Trophoblast cell (in vitro differentiated cells and primary cell): ENCODE data around the gene PRSS48.

ENCODE experiments used
- DNase-seq, 2 donors: peaks; one replicate each; pipeline ENCODE4 v3.0.0-alpha.2; 2016
- H2AFZ ChIP-seq: 2 replicates; pipeline ENCODE4 v1.6.1; 2013; ENCODE audit warnings: low read length, moderate library complexity, mild to moderate bottlenecking; ENCODE audit not compliant: insufficient read depth, poor library complexity
- H2AK5ac ChIP-seq: 2 replicates; pipeline ENCODE4 v1.6.1; 2013; ENCODE audit warnings: mild to moderate bottlenecking, low read length
- H2BK120ac ChIP-seq: 2 replicates; pipeline ENCODE4 v1.6.1; 2013; ENCODE audit warnings: low read length, mild to moderate bottlenecking, moderate library complexity; ENCODE audit not compliant: insufficient read depth, poor library complexity
- H2BK12ac ChIP-seq: 2 replicates; pipeline ENCODE4 v1.6.1; 2013; ENCODE audit warnings: mild to moderate bottlenecking, low read length, moderate library complexity
- H2BK5ac ChIP-seq: 2 replicates; pipeline ENCODE4 v1.6.1; 2013; ENCODE audit warnings: low read length, low read depth, moderate library complexity, mild to moderate bottlenecking; ENCODE audit not compliant: poor library complexity
- H3K14ac ChIP-seq: 2 replicates; pipeline ENCODE4 v1.6.1; 2013; ENCODE audit warnings: mild to moderate bottlenecking, low read length
- H3K18ac ChIP-seq: 2 replicates; pipeline ENCODE4 v1.6.1; 2013; ENCODE audit warnings: mild to moderate bottlenecking, low read length
- H3K23ac ChIP-seq: 2 replicates; pipeline ENCODE4 v1.6.1; 2013; ENCODE audit warnings: low read length
- H3K27ac ChIP-seq: 2 replicates; pipeline ENCODE4 v1.5.1; 2013; ENCODE audit warnings: low read depth, mild to moderate bottlenecking, inconsistent platforms, low read length, moderate library complexity
- H3K27me3 ChIP-seq: 2 replicates; pipeline ENCODE4 v1.6.1; 2013; ENCODE audit warnings: inconsistent platforms, mild to moderate bottlenecking, low read length, moderate library complexity; ENCODE audit not compliant: insufficient read depth
- H3K36me3 ChIP-seq, 2 experiments: 1 replicate in 1 of 2; 2 replicates in 1 of 2; pipeline ENCODE4 v1.6.1; 2013; ENCODE audit warnings: low read length in 2 of 2, mild to moderate bottlenecking in 2 of 2, moderate library complexity in 1 of 2; ENCODE audit not compliant: insufficient read depth in 2 of 2, control insufficient read depth in 1 of 2
- H3K4ac ChIP-seq: 2 replicates; pipeline ENCODE4 v1.6.1; 2013; ENCODE audit warnings: low read depth, mild to moderate bottlenecking, low read length, moderate library complexity
- H3K4me1 ChIP-seq, 2 experiments: 1 replicate in 1 of 2; 2 replicates in 1 of 2; pipeline ENCODE4 v1.6.1; 2013; ENCODE audit warnings: low read length in 2 of 2, mild to moderate bottlenecking in 2 of 2, moderate library complexity in 1 of 2; ENCODE audit not compliant: insufficient read depth in 2 of 2, control insufficient read depth in 1 of 2
- H3K4me2 ChIP-seq: 2 replicates; pipeline ENCODE4 v1.6.1; 2013; ENCODE audit warnings: inconsistent platforms, mild to moderate bottlenecking, low read length, moderate library complexity
- H3K4me3 ChIP-seq: 2 replicates; pipeline ENCODE4 v1.5.1; 2013; ENCODE audit warnings: mild to moderate bottlenecking, low read depth, low read length, inconsistent platforms
- H3K79me1 ChIP-seq: one replicate; pipeline ENCODE4 v1.6.1; 2013; ENCODE audit warnings: low read length
- H3K79me2 ChIP-seq: 2 replicates; pipeline ENCODE4 v1.6.1; 2013; ENCODE audit warnings: low read length, mild to moderate bottlenecking; ENCODE audit not compliant: control insufficient read depth, insufficient read depth, poor library complexity
- H3K9ac ChIP-seq: 2 replicates; pipeline ENCODE4 v1.6.1; 2013; ENCODE audit warnings: mild to moderate bottlenecking, low read length
- H3K9me3 ChIP-seq: 2 replicates; pipeline ENCODE4 v1.6.1; 2013; ENCODE audit warnings: low read depth, mild to moderate bottlenecking, control low read depth, inconsistent platforms, low read length; ENCODE audit not compliant: insufficient read depth
- H4K12ac ChIP-seq: 2 replicates; pipeline ENCODE4 v1.6.1; 2013; ENCODE audit warnings: low read depth, mild to moderate bottlenecking, low read length, moderate library complexity
- H4K8ac ChIP-seq: 2 replicates; pipeline ENCODE4 v1.6.1; 2013; ENCODE audit warnings: low read depth, mild to moderate bottlenecking, low read length, moderate library complexity
- H4K91ac ChIP-seq: one replicate; pipeline ENCODE4 v1.6.1; 2013; ENCODE audit warnings: low read depth, mild to moderate bottlenecking, low read length, moderate library complexity
- WGBS: extraction: QIAGEN DNeasy Blood & Tissue Kit; methylation state at CpG from one replicate; pipeline ENCODE4 v1.1.7; 2013; ENCODE audit warnings: missing lambda C conversion rate; ENCODE audit not compliant: insufficient read length, insufficient coverage; ENCODE audit errors: extremely low coverage; 5-methylcytosine and 5-hydroxymethylcytosine counted together

PRSS48 gene

DNA sequence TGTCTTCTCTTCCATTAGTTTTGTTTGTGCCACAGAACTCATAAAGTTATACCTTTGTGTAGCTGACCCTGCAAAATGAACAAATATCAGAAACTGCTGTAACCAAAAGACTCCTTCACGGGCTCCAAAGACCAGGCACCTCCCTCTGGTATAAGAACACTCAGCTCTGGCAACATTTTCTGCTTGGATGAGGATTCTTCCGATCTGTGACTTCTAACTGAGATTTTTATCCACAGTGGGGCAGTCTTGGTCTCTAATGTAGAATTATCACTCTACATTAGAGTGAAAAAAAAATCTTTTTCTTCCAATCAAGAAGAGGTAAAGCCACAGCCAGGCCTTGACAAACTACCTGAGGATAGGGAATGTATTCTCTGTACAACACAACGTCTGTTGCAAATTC lies 38.5 kb upstream of the PRSS48 start:
- DNase-seq = no peak
- peaks cover 0 to 4% of the 10 kb centered on the region in 2 experiments for H3K4me1 ChIP-seq
- H3K4ac ChIP-seq = no peak overlapping the region
- peaks cover 2% of the 10 kb centered on the region for H3K79me1 ChIP-seq
- H4K91ac ChIP-seq = no peak overlapping the region
- no peak overlapping the region for H2AK5ac ChIP-seq
- no peak overlapping the region for H2BK120ac ChIP-seq
- no peak overlapping the region for H3K4me2 ChIP-seq
- H3K9me3 ChIP-seq = no peaks in the 10 kb centered on the region
- no peaks in the 10 kb centered on the region for H3K79me2 ChIP-seq
- H3K23ac ChIP-seq = no peak overlapping the region
- no peak overlapping the region for H4K8ac ChIP-seq
- no peak overlapping the region for H2BK12ac ChIP-seq
- no peak overlapping the region for H3K4me3 ChIP-seq
- H3K18ac ChIP-seq = no peak overlapping the region
- H3K36me3 ChIP-seq = no peaks in the 10 kb centered on the region
- no peaks in the 10 kb centered on the region for H3K27me3 ChIP-seq
- H2BK5ac ChIP-seq = no peak overlapping the region
- H3K27ac ChIP-seq = no peak overlapping the region
- H3K14ac ChIP-seq = no peak overlapping the region
- no peak overlapping the region for H3K9ac ChIP-seq
- no CpG with 5 or more reads among the region's 3 CpGs for WGBS
- no peak overlapping the region for H2AFZ ChIP-seq
- H4K12ac ChIP-seq = no peak overlapping the region

DNA sequence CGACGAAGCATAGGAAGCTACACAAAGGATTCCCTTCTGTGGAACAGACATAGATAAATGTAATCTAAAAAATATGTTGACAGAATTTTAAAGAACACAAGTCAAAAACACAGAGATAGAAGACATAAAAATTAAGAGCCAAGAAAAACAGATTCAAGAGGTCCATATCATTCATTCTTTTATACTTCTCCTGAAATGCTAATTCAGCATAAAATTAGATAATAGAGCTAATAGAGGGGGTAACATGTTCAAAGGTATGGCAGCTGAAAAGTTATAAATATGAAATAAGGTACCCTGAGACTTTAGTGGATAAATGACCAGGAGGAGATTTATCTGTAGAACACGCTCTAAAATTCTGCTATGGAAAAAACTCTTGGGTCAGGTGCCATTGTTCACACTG lies 37.4 kb upstream of the PRSS48 start:
- no peak overlapping the region for H2AFZ ChIP-seq
- H3K9ac ChIP-seq = no peak overlapping the region
- H3K4me1 ChIP-seq = peaks cover 0 to 4% of the 10 kb centered on the region in 2 experiments
- no peak overlapping the region for H2AK5ac ChIP-seq
- H3K79me1 ChIP-seq = peaks cover 2% of the 10 kb centered on the region
- H3K4me2 ChIP-seq = no peak overlapping the region
- H4K12ac ChIP-seq = no peak overlapping the region
- H4K91ac ChIP-seq = no peak overlapping the region
- no peaks in the 10 kb centered on the region for H3K9me3 ChIP-seq
- H3K27ac ChIP-seq = no peak overlapping the region
- no peak overlapping the region for H4K8ac ChIP-seq
- H3K27me3 ChIP-seq = no peaks in the 10 kb centered on the region
- H3K4ac ChIP-seq = no peak overlapping the region
- no peak overlapping the region for H3K18ac ChIP-seq
- H3K4me3 ChIP-seq = no peak overlapping the region
- H3K79me2 ChIP-seq = no peaks in the 10 kb centered on the region
- H3K36me3 ChIP-seq = no peaks in the 10 kb centered on the region
- H3K23ac ChIP-seq = no peak overlapping the region
- H2BK5ac ChIP-seq = no peak overlapping the region
- no peak overlapping the region for H3K14ac ChIP-seq
- no peak overlapping the region for H2BK12ac ChIP-seq
- no peak overlapping the region for H2BK120ac ChIP-seq
- no CpG with 5 or more reads among the region's 3 CpGs for WGBS
- DNase-seq = no peak

DNA sequence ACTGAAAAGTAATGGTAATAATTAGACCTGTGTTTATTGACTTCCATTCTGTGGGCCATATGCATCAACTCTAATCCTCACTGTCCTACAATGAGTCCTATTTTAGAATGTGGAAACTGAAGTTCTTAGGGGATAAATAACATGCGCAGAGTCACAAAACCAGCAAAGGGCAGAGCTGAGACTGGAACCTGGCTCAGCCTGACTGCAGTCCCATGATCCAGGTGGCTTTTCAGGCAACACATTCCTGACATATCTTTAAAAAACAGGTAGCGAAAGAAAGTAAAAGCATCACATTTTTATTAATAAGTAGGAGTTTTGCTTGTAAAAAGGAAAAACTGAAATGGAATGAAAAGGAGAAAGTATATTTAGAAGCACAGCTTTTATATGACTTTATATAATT lies 34.7 kb upstream of the PRSS48 start:
- H3K4me3 ChIP-seq = no peak overlapping the region
- WGBS = no CpG with 5 or more reads among the region's 2 CpGs
- no peak overlapping the region for H3K9ac ChIP-seq

DNA sequence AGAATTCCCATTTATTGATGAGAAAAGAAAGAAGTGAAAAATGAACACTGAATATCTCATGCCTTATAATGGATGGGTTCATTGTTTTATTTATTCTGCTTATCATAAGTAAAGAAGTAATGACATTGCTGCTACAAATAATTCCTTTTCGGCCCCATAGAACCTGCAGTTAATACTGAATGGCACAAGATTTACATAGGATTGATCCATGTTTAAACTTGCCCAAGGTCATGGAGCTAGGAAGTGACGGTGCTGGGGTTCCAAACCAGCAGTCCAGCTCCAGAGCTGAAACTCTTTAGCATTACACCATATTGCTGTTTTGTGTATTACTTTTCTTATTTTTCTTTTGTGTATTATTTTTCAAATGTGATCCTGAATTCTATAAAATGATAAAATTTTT lies 30.2 kb upstream of the PRSS48 start:
- no peak overlapping the region for H2AFZ ChIP-seq
- H3K4me3 ChIP-seq = no peak overlapping the region
- no peak overlapping the region for H3K27ac ChIP-seq
- H3K79me2 ChIP-seq = no peaks in the 10 kb centered on the region
- H3K79me1 ChIP-seq = peaks cover 2% of the 10 kb centered on the region
- no peak overlapping the region for H3K4ac ChIP-seq
- H3K18ac ChIP-seq = no peak overlapping the region
- WGBS = no CpG with 5 or more reads among the region's 2 CpGs
- peaks cover 0 to 4% of the 10 kb centered on the region in 2 experiments for H3K4me1 ChIP-seq
- no peak overlapping the region for H4K8ac ChIP-seq
- no peaks in the 10 kb centered on the region for H3K9me3 ChIP-seq
- H2BK5ac ChIP-seq = no peak overlapping the region
- H2BK120ac ChIP-seq = no peak overlapping the region
- H4K12ac ChIP-seq = no peak overlapping the region
- no peak overlapping the region for H2BK12ac ChIP-seq
- no peak overlapping the region for H3K14ac ChIP-seq
- no peak overlapping the region for H3K23ac ChIP-seq
- H3K27me3 ChIP-seq = no peaks in the 10 kb centered on the region
- H3K9ac ChIP-seq = no peak overlapping the region
- no peak overlapping the region for H4K91ac ChIP-seq
- no peak for DNase-seq
- H2AK5ac ChIP-seq = no peak overlapping the region
- H3K4me2 ChIP-seq = no peak overlapping the region
- no peaks in the 10 kb centered on the region for H3K36me3 ChIP-seq

More for the DNA sequence above, 34.7 kb upstream of the PRSS48 start:
- Histone ChIP-seq H3K23ac (no peak overlapping the region), H3K9me3 (no peaks in the 10 kb centered on the region), H3K4ac (no peak overlapping the region), H3K18ac (no peak overlapping the region), H3K36me3 (no peaks in the 10 kb centered on the region), H3K79me1 (peaks cover 2% of the 10 kb centered on the region), H2BK120ac (no peak overlapping the region), H2BK12ac (no peak overlapping the region), H3K27me3 (no peaks in the 10 kb centered on the region), H3K4me1 (peaks cover 0 to 4% of the 10 kb centered on the region in 2 experiments), H3K14ac (no peak overlapping the region), H2BK5ac (no peak overlapping the region), H3K27ac (no peak overlapping the region), H2AFZ (no peak overlapping the region), H3K79me2 (no peaks in the 10 kb centered on the region), H4K91ac (no peak overlapping the region), H4K12ac (no peak overlapping the region), H3K4me2 (no peak overlapping the region), H2AK5ac (no peak overlapping the region), H4K8ac (no peak overlapping the region)
- peak in 1 of 2 donors; percentile 22 for DNase-seq
